PFSK-1 (cell line): ENCODE data around the gene NFATC3.

Experiments used
- FOXP2 ChIP-seq: optimal IDR thresholded peaks from 2 replicates; pipeline ENCODE3; 2011; ENCODE audit warnings: borderline replicate concordance, control low read depth, inconsistent platforms; ENCODE audit not compliant: insufficient read depth; ENCODE audit errors: extremely low read length, extremely low read depth
- POLR2AphosphoS5 ChIP-seq: IDR thresholded peaks from 2 replicates; pipeline ENCODE4 v1.6.1; 2012; ENCODE audit warnings: low read depth, mild to moderate bottlenecking, control low read depth, low read length, moderate library complexity
- REST ChIP-seq, 2 experiments: IDR thresholded peaks; 2 replicates each; pipeline versions ENCODE4 v1.6.1 to v1.8.0; 2011 to 2012; ENCODE audit warnings: low read depth in 2 of 2, low read length in 2 of 2, control low read depth in 1 of 2, inconsistent platforms in 1 of 2, mild to moderate bottlenecking in 1 of 2, moderate library complexity in 1 of 2; ENCODE audit not compliant: insufficient read depth in 1 of 2
- SIN3A ChIP-seq: IDR thresholded peaks from 2 replicates; pipeline ENCODE4 v1.6.1; 2012; ENCODE audit warnings: mild to moderate bottlenecking, low read length, moderate library complexity, borderline replicate concordance; ENCODE audit not compliant: insufficient read depth
- TAF1 ChIP-seq: IDR thresholded peaks from 2 replicates; pipeline ENCODE4 v1.6.1; 2012; ENCODE audit warnings: low read length, control low read depth, borderline replicate concordance; ENCODE audit not compliant: insufficient read depth

NFATC3 gene

GRCh38 chr16:68071518-68071901, 13.7 kb upstream of the NFATC3 start:
- TF ChIP-seq SIN3A (no peak), POLR2AphosphoS5 (no peak), FOXP2 (no peak), REST (IDR thresholded peaks at IDR 0.05; ENCODE audit: insufficient read depth in 1 of 2, low read depth in 2 of 2, low read length in 2 of 2) (no peak), TAF1 (no peak)

GRCh38 chr16:68072038-68072695, 13.0 kb upstream of the NFATC3 start:
- TF ChIP-seq TAF1 (no peak), SIN3A (no peak), POLR2AphosphoS5 (no peak), FOXP2 (no peak), REST (IDR thresholded peaks at IDR 0.05; ENCODE audit: insufficient read depth in 1 of 2, low read depth in 2 of 2, low read length in 2 of 2) (no peak)

GRCh38 chr16:68073902-68074760, 11.0 kb upstream of the NFATC3 start:
- TF ChIP-seq SIN3A (no peak), FOXP2 (no peak), TAF1 (no peak), REST (IDR thresholded peaks at IDR 0.05; ENCODE audit: insufficient read depth in 1 of 2, low read depth in 2 of 2, low read length in 2 of 2) (no peak), POLR2AphosphoS5 (no peak)

- no peak for TF ChIP-seq TAF1
- no peak for TF ChIP-seq FOXP2
- TF ChIP-seq REST (IDR thresholded peaks at IDR 0.05; ENCODE audit: insufficient read depth in 1 of 2, low read depth in 2 of 2, low read length in 2 of 2): no peak
- TF ChIP-seq POLR2AphosphoS5: no peak
- no peak for TF ChIP-seq SIN3A
Measured at GRCh38 chr16:68074850-68075555, 10.2 kb upstream of the NFATC3 start.
